ENCODE data around the gene TIMM22.
"Not testable (repeated sequence)": the region's sequence is repeated elsewhere in the genome, so short reads cannot be mapped to it uniquely, and the experiment has no call there.

Gene TIMM22

DNA sequence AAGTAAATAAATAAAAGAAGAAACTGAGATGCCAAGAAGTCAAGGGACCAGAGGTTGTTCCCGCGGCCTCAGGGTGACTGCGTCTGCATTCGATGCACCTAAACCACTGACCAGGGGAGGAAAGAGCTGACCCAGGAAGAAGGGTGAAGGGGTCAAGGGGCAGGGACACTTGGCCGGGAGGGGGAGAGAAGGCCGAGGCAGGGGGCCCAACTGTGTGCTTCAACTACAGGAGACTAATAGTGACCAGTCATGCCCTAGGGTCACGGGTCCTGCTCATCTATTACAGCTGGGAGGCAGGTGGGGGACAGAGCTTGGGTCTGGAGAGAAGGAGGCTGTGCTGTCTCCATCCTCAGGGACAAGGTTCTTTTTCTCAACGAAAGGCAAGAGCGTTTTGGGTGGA is 44.8 kb downstream of the TIMM22 start:
- no peak for DNase-seq

DNA sequence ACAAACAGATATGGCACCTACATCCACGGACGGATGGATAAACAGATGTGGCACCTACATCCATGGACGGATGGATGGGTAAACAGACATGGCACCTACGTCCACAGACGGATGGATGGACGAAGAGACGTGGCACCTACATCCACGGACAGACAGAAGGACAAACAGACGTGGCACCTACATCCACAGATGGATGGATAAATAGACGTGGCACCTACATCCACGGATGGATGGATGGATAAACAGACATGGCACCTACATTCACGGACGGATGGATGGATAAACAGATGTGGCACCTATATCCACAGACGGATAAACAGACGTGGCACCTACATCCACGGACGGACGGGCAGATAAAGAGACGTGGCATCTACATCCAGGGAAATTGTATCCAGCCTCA is 45.6 kb downstream of the TIMM22 start:
- DNase-seq = no peak

DNA sequence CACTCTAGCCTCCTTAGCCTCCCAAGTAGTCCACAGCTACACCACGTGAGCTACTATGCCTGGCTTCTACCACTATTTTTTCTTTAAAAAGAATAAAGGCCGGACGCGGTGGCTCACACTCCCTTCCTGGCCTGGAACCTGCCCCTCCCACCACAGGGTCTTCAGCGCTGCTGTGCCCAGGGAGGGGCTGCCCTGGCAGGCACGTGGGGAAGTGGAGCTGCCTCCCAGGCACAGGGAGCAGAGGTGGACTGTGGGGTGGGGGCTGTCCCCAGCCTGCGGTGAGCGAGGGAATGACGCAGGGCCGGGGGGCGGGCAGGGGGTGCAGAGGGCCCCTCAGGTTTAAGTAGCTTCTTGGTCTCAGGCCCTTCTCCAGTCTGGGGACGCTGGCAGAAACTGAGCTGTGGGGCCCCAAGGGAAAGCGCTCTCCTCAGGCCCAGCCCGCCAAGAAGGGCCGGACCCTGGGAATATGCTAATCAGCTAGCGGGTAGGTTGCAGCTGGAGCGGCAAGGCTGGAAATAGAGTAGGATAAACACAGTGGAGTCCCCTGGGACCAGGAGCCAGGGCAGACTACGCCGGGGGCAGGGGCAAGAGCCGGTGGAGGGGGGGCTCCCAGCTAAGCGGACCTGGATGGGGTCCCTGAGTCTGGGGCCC is 46.8 kb downstream of the TIMM22 start:
- peak; percentile 84 for DNase-seq

- not testable (repeated sequence) for DNase-seq
These were observed 47.6 kb downstream of the TIMM22 start for GRCh38 chr17:1044387-1045009.

DNA sequence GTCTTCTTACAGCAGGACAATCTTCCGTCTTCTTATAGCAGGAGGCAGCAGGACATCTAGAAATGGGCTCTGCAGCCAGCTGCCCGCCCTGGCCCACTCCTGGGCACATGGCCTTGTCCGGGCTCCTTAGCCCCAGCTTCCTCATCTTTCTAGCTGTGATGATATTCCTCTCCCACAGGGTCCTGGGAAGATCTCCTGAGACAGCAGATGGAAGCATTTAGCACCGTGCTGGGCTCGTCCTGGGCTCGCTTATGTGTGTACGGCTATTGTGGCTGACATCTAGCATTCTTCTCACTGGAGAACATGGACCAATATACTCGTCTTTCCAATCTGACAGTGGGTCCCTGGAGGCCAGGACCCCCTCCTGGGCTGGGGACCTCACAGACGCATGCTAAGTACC is 48.5 kb downstream of the TIMM22 start:
- DNase-seq = peak; percentile 25

DNA sequence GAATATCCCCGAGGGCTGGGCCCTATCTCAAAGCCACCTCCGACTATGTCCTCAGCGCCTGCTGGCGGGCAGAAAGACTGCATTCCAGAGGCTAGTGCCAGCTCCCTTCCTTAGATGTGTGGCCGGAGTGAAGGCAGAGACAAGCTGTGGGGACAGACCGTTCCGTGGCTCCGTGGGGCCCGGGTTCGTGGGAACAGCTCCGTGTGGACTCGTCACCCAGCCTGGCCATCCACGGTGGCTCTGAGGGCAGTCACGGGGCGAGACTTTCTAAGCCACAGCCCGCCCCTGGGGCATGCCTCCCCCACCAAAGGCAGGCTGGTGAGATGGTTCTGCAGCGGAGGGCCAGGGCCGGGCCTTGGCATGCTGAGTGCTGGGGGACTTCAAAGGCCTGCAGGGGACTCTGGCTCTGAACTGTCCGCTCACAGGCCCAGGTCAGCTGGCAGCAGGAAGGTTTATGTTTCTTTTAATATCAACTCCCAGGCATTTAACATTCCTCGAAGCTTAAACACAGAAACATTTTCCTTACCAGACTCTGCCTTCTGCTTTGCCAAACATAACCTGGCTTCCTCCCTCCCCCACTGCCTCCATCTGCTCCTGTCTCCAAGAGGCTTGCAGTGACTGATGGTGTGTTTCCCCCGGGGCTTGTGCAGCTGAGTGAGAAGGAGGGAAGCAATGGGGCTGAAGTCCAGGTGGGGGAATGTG is 50.4 kb downstream of the TIMM22 start:
- peak; percentile 70 for DNase-seq

GRCh38 chr17:1047879-1048470 is 51.0 kb downstream of the TIMM22 start:
- DNase-seq = no peak

GRCh38 chr17:1048516-1049115 is 51.7 kb downstream of the TIMM22 start:
- not testable (repeated sequence) for DNase-seq

- DNase-seq = no peak
These were observed 52.7 kb downstream of the TIMM22 start for GRCh38 chr17:1049446-1050225.

DNA sequence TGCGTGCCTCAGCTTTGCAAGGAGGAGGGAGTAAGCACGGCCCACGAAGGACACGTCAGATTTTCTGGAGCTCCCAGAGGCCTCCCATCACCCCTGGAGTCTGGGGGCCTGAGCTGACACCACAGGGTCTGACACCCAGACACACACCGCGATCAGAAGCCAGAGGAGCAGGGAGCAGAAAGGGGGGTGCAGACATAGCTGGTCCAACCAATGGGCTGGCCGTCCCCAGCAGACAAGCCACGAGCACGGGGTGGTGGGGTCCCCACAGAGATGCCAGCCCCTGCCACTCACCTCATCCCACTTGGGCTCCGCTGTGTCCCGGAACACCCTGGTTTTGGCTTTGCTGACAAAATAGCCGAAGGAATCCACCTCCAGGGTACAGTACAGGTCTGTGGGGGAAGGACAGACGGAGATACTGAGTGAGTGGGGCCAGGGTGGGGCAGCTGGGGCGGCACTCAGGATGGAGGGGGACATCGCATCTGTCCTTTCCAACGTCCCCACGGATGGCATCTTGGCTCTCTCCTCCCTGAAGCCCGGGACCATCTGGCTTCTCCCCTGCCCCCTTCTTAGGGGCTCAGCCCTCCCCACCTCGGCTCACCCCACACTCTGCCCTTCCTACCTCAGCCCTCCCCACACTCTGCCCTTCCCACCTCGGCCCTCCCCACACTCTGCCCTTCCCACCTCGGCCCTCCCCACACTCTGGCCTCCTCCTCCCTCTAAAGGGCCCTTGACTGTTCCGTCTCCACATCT is 53.5 kb downstream of the TIMM22 start:
- DNase-seq = no peak

- no peak for DNase-seq
These were observed 54.3 kb downstream of the TIMM22 start for GRCh38 chr17:1050996-1051925.
